Measurements from ENCODE around the gene KEAP1. TPM values are rescaled to one million over a fixed set of nuclear protein-coding genes. Genes with fewer than 3 reads are reported as not detected.

Gene KEAP1
- total RNA-seq, 1 experiment from 2014 or later = 46.8 TPM

DNA sequence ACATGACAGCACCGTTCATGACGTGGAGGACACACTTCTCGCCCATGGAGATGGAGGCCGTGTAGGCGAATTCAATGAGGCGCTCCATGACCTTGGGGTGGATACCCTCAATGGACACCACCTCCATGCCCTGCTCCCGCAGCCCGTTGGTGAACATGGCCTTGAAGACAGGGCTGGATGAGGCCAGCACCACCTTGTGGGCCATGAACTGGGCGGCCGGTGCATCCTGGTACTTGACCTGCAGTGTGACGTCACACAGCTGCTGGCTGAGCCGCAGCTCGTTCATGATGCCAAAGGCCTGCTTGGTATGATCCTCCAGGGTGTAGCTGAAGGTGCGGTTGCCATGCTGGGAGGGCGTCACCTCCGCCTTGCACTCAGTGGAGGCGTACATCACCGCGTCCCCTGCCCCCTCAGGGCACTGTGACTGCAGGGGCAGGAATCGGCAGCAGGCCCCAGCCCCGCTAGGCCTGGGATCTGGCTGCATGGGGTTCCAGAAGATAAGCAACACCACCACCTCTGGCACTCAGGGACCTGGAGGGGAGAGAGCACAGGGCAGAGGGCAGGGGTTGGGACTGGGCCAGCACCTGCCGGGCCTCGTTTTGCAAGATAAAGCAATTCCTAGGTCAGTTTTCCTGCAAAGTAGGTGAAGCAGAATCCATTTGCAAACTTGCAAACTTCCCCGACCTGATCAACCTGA, 3.5 kb downstream of the KEAP1 start:
- peaks cover 13% of the 10 kb centered on the region for H3K4me1 Mint-ChIP-seq (ENCODE audit: low read depth, unreplicated experiment)
- H3K27me3 Mint-ChIP-seq (ENCODE audit: unreplicated experiment) = no peaks in the 10 kb centered on the region
- no TSS peak for BruUV-seq (replicated peaks)
- peaks cover 27% of the 10 kb centered on the region for H3K36me3 Mint-ChIP-seq (ENCODE audit: insufficient read depth, unreplicated experiment)
- H3K9me3 Mint-ChIP-seq (ENCODE audit: low read depth, unreplicated experiment) = no peaks in the 10 kb centered on the region
- intact Hi-C loops (cut with micrococcal nuclease; ENCODE audit: unreplicated experiment) = no loop called here
- no peak overlapping the region for H3K27ac Mint-ChIP-seq (ENCODE audit: unreplicated experiment)
- DNase-seq = no peak
- no peak overlapping the region for H3K4me3 Mint-ChIP-seq (ENCODE audit: low read depth, unreplicated experiment)
- CTCF ChIA-PET = no interaction called here
- TF ChIP-seq, protein P1, sequence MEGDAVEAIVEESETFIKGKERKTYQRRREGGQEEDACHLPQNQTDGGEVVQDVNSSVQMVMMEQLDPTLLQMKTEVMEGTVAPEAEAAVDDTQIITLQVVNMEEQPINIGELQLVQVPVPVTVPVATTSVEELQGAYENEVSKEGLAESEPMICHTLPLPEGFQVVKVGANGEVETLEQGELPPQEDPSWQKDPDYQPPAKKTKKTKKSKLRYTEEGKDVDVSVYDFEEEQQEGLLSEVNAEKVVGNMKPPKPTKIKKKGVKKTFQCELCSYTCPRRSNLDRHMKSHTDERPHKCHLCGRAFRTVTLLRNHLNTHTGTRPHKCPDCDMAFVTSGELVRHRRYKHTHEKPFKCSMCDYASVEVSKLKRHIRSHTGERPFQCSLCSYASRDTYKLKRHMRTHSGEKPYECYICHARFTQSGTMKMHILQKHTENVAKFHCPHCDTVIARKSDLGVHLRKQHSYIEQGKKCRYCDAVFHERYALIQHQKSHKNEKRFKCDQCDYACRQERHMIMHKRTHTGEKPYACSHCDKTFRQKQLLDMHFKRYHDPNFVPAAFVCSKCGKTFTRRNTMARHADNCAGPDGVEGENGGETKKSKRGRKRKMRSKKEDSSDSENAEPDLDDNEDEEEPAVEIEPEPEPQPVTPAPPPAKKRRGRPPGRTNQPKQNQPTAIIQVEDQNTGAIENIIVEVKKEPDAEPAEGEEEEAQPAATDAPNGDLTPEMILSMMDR (IDR thresholded peaks at IDR 0.05; ENCODE audit: unreplicated experiment) = no peak

DNA sequence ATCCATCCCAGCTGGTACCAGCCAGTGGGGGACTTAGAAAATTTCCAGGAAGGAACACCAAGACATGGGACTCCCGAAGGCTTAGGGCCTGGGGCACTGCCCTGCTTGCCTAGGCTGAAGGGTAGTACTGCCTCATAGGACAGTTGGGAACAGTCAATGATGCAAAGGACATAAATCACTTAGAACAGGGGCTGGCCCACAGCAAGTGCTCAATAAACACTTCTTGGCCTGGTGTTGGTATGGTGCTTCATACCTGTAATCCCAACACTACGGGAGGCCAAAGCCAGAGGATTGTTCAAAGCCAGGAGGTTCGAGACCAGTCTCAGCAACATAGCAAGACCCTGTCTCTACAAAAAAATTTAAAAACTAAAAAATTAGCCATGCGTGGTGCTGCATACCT, 5.8 kb downstream of the KEAP1 start:
- TF ChIP-seq, protein P1 (IDR thresholded peaks at IDR 0.05; ENCODE audit: unreplicated experiment) = no peak
- peaks cover 23% of the 10 kb centered on the region for H3K36me3 Mint-ChIP-seq (ENCODE audit: insufficient read depth, unreplicated experiment)
- no peak overlapping the region for H3K4me3 Mint-ChIP-seq (ENCODE audit: low read depth, unreplicated experiment)
- no peaks in the 10 kb centered on the region for H3K9me3 Mint-ChIP-seq (ENCODE audit: low read depth, unreplicated experiment)
- peaks cover 13% of the 10 kb centered on the region for H3K4me1 Mint-ChIP-seq (ENCODE audit: low read depth, unreplicated experiment)
- no peak overlapping the region for H3K27ac Mint-ChIP-seq (ENCODE audit: unreplicated experiment)
- no TSS peak for BruUV-seq (replicated peaks)
- CTCF ChIA-PET = no interaction called here
- DNase-seq = no peak
- intact Hi-C loops (cut with micrococcal nuclease; ENCODE audit: unreplicated experiment) = no loop called here
- no peaks in the 10 kb centered on the region for H3K27me3 Mint-ChIP-seq (ENCODE audit: unreplicated experiment)

DNA sequence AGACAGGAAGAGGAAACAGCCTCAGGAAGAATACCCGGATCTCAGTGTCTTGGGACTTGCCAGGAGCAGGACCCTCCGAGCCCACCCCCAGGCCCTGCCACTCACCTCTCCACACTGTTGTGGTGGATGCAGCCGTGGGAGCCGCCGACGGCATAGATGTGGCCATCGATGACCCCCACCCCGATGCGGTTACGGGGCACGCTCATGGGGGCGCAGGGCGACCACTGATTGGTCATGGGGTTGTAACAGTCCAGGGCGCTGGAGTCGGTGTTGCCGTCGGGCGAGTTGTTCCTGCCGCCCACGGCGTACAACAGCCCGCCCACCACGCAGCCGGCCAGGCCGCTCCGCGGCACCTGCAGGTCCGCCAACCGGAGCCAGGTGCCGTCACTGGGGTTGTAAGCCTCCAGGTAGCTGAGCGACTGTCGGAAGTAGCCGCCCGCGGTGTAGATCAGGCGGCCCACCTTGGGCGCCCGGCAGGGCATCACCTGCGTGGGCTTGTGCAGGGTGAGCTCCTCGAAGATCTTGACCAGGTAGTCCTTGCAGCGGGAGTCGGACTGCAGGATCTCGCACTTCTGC, 11.6 kb downstream of the KEAP1 start:
- peaks cover 33% of the 10 kb centered on the region for H3K36me3 Mint-ChIP-seq (ENCODE audit: insufficient read depth, unreplicated experiment)

DNA sequence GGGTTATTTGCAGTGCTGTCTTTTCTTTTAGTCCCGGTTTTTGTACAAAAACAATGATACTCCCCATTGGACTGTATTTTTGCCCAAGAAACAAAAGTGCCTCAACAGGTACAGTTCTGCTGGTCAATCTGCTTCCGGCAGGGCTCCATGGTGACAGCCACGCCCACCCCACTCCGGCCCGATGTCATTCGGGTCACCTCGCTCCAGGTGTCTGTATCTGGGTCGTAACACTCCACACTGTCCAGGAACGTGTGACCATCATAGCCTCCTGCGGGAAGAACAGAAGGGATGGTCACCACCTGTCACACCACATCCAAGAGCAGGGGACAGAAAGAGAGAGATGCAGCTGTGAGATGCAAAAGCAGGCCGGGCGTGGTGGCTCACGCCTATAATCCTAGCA, 16.6 kb downstream of the KEAP1 start:
- BruUV-seq (replicated peaks) = no TSS peak
- Mint-ChIP-seq H3K4me1 (ENCODE audit: low read depth, unreplicated experiment) (no peaks in the 10 kb centered on the region), H3K27ac (ENCODE audit: unreplicated experiment) (no peak overlapping the region), H3K27me3 (ENCODE audit: unreplicated experiment) (no peaks in the 10 kb centered on the region), H3K9me3 (ENCODE audit: low read depth, unreplicated experiment) (no peaks in the 10 kb centered on the region), H3K36me3 (ENCODE audit: insufficient read depth, unreplicated experiment) (peaks cover 26% of the 10 kb centered on the region), H3K4me3 (ENCODE audit: low read depth, unreplicated experiment) (no peak overlapping the region)
- CTCF ChIA-PET = interaction anchor here (0.6 kb wide), 1 partner anchor 9 kb away, joined by 4 read pairs; no protein-coding TSS in a partner anchor
- TF ChIP-seq, protein P1 (IDR thresholded peaks at IDR 0.05; ENCODE audit: unreplicated experiment) = no peak
- DNase-seq = no peak
- intact Hi-C loops (cut with micrococcal nuclease; ENCODE audit: unreplicated experiment) = no loop called here

More for the DNA sequence above, 11.6 kb downstream of the KEAP1 start:
- no peaks in the 10 kb centered on the region for H3K9me3 Mint-ChIP-seq (ENCODE audit: low read depth, unreplicated experiment)
- no peak overlapping the region for H3K4me3 Mint-ChIP-seq (ENCODE audit: low read depth, unreplicated experiment)
- no peaks in the 10 kb centered on the region for H3K4me1 Mint-ChIP-seq (ENCODE audit: low read depth, unreplicated experiment)
- CTCF ChIA-PET = no interaction called here
- no peak overlapping the region for H3K27ac Mint-ChIP-seq (ENCODE audit: unreplicated experiment)
- H3K27me3 Mint-ChIP-seq (ENCODE audit: unreplicated experiment) = no peaks in the 10 kb centered on the region
- no TSS peak for BruUV-seq (replicated peaks)
- no peak for DNase-seq
- TF ChIP-seq, protein P1 (IDR thresholded peaks at IDR 0.05; ENCODE audit: unreplicated experiment) = no peak
- intact Hi-C loops (cut with micrococcal nuclease; ENCODE audit: unreplicated experiment) = no loop called here

Measured in Calu3 (cell line).